Brain microvascular endothelial cell (primary cell): ENCODE results near the gene DUSP28.

Experiments
- DNase-seq: peaks from one replicate; pipeline ENCODE4 v3.0.0-alpha.2; 2020
- H3K27ac ChIP-seq: fragments of 250-450 bp; sonication (Bioruptor Pico); 2 replicates; pipeline ENCODE4 v1.5.1; 2020; ENCODE audit warnings: mild to moderate bottlenecking, moderate library complexity
- H3K27me3 ChIP-seq: fragments of 250-450 bp; sonication (Bioruptor Pico); replicated peaks from 2 replicates; pipeline ENCODE4 v1.5.1; 2020; ENCODE audit warnings: mild to moderate bottlenecking
- H3K36me3 ChIP-seq: fragments of 250-450 bp; sonication (Bioruptor Pico); replicated peaks from 2 replicates; pipeline ENCODE4 v1.5.1; 2020; ENCODE audit warnings: mild to moderate bottlenecking
- H3K4me3 ChIP-seq: 2 replicates; pipeline ENCODE4 v1.5.1; 2011; ENCODE audit warnings: low read depth, mild to moderate bottlenecking, control low read depth, low read length, moderate library complexity
- in situ Hi-C: cut with HindIII; loops from 2 replicates; pipeline ENCODE4 v1.10.0; 2017; ENCODE audit warnings: low sequenced_read_pairs, low pct_ligation_motif_present
- TF ChIP-seq, protein P1 (sequence below): IDR thresholded peaks from 2 replicates; pipeline ENCODE4 v1.5.1; 2011; ENCODE audit warnings: low read depth, mild to moderate bottlenecking, moderate library complexity, low read length, control low read depth, inconsistent platforms; ENCODE audit errors: missing control alignments

Gene DUSP28

GRCh38 chr2:240593703-240594451 is 33.7 kb downstream of the DUSP28 start:
- TF ChIP-seq, protein P1, sequence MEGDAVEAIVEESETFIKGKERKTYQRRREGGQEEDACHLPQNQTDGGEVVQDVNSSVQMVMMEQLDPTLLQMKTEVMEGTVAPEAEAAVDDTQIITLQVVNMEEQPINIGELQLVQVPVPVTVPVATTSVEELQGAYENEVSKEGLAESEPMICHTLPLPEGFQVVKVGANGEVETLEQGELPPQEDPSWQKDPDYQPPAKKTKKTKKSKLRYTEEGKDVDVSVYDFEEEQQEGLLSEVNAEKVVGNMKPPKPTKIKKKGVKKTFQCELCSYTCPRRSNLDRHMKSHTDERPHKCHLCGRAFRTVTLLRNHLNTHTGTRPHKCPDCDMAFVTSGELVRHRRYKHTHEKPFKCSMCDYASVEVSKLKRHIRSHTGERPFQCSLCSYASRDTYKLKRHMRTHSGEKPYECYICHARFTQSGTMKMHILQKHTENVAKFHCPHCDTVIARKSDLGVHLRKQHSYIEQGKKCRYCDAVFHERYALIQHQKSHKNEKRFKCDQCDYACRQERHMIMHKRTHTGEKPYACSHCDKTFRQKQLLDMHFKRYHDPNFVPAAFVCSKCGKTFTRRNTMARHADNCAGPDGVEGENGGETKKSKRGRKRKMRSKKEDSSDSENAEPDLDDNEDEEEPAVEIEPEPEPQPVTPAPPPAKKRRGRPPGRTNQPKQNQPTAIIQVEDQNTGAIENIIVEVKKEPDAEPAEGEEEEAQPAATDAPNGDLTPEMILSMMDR = no peak
- Histone ChIP-seq H3K27me3 (no peaks in the 10 kb centered on the region), H3K27ac (no peak overlapping the region), H3K36me3 (peaks cover 12% of the 10 kb centered on the region), H3K4me3 (no peak overlapping the region)
- DNase-seq = no peak
- in situ Hi-C loops = no loop called here

DNA sequence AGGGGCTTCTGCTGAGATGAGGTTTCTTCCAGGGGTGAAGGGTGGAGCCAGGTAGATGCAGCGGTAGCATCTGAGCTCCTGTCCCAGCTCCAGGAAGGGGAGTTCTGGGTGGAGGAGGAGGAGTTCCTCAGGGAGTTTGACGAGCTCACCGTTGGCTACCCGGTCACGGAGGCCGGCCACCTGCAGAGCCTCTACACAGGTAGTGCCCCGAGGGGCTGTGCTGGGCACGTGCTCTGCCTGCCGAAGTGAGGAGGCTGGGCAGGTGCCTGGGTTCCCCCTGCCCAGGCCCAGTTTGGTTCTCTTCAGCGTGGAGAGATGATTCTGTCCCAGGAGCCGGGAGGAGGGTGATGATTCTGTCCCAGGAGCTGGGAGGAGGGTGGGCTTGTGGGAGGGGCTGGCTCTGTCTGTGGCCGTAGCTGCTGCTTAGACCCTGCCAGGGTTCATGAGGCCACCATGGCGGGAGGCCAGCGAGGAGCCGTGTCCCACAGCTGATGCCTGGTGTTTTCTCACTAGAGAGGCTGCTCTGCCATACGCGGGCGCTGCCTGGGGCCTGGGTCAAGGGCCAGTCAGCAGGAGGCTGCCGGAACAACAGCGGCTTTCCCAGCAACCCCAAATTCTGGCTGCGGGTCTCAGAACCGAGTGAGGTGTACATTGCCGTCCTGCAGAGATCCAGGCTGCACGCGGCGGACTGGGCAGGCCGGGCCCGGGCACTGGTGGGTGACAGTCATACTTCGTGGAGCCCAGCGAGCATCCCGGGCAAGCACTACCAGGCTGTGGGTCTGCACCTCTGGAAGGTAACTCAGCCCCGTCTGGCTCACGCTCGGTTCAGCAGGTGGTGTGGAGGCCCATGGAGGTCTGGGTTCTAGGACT is 34.6 kb downstream of the DUSP28 start:
- Histone ChIP-seq H3K27me3 (no peaks in the 10 kb centered on the region), H3K4me3 (no peak overlapping the region), H3K27ac (no peak overlapping the region), H3K36me3 (peaks cover 12% of the 10 kb centered on the region)
- in situ Hi-C loops = no loop called here
- DNase-seq = no peak
- TF ChIP-seq, protein P1 = no peak

GRCh38 chr2:240595381-240596079 is 35.4 kb downstream of the DUSP28 start:
- Histone ChIP-seq H3K27me3 (no peaks in the 10 kb centered on the region), H3K4me3 (no peak overlapping the region), H3K36me3 (peaks cover 12% of the 10 kb centered on the region), H3K27ac (no peak overlapping the region)
- peak; percentile 42 for DNase-seq
- TF ChIP-seq, protein P1 = peak; percentile 56
- in situ Hi-C loops = no loop called here

DNA sequence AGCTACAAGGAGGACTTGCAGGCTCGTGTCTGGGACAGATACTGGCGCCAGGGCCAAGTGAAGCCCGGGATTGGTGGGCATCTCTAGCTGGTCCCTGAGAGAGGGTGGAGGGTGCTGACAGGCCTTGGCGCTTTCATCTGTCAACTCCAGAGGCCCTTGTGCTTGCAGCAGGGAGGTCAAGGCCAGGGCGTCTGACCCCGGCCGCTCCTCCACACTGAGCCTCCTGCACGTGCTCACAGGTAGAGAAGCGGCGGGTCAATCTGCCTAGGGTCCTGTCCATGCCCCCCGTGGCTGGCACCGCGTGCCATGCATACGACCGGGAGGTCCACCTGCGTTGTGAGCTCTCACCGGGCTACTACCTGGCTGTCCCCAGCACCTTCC is 35.9 kb downstream of the DUSP28 start:
- in situ Hi-C loops = no loop called here
- no peak overlapping the region for H3K27ac ChIP-seq
- TF ChIP-seq, protein P1 = no peak
- DNase-seq = no peak
- H3K27me3 ChIP-seq = no peaks in the 10 kb centered on the region
- H3K36me3 ChIP-seq = peaks cover 9% of the 10 kb centered on the region
- H3K4me3 ChIP-seq = no peak overlapping the region

GRCh38 chr2:240596491-240596931 is 36.4 kb downstream of the DUSP28 start:
- Histone ChIP-seq H3K27ac (no peak overlapping the region), H3K36me3 (peaks cover 9% of the 10 kb centered on the region), H3K4me3 (no peak overlapping the region), H3K27me3 (no peaks in the 10 kb centered on the region)
- DNase-seq = no peak
- in situ Hi-C loops = no loop called here
- TF ChIP-seq, protein P1 = no peak
